Tongue (tissue), 2 donors: Measurements from ENCODE around the gene LCN2. TPM values are rescaled to one million over a fixed set of nuclear protein-coding genes. Genes with fewer than 3 reads are reported as not detected.
A peak's percentile ranks its signal among the peaks of the same experiment; 100 is the strongest.
"Not testable (repeated sequence)": the region's sequence is repeated elsewhere in the genome, so short reads cannot be mapped to it uniquely, and the experiment has no call there.

ENCODE experiments used
- DNase-seq: peaks from one replicate; pipeline ENCODE4 v3.0.0-alpha.2; 2015
- total RNA-seq: library from RNA; depleted of rRNA; stranded (reverse); fragments of >200 nt; gene quantifications from one replicate; pipeline ENCODE4 v1.2.3, GENCODE V29; 2014

The LCN2 gene
- total RNA-seq, 1 donor from 2014 or later, result 19.7 TPM

DNA sequence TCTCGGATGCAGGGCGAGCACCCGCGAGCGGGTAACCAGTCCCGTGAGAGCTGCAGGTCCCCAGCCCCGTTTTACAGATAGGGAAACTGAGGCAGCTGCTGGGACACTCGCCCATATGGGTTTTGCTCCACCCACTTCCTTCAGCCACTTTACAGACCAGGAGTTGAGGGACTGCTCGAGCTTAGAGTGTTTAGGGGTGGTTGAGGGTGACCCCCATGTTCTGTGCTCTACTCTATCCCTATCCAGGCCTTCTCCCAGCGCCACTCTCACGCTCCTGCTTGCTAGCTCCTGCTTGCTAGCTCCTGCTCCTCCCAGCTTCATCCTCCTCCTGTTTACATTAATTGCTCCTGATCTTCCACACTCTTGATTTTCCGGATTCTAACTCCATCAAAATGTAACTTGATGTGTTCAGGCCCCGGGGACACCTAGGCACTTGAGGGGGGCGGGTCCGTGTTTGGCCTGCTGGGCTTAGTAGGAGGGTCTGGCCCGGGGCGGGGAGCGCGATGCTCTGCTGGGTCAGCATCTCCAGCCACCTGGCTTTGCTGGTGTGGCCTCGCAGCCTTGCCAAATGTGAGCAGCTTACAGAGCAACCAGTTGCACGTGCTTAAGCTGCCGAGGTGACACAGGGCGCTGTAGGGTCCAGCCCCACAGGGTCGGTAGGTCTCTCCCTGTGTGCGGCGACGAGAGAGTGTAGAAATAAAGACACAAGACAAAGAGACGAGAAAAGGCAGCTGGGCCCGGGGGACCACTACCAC lies 20.2 kb upstream of the LCN2 start:
- no peak for DNase-seq

DNA sequence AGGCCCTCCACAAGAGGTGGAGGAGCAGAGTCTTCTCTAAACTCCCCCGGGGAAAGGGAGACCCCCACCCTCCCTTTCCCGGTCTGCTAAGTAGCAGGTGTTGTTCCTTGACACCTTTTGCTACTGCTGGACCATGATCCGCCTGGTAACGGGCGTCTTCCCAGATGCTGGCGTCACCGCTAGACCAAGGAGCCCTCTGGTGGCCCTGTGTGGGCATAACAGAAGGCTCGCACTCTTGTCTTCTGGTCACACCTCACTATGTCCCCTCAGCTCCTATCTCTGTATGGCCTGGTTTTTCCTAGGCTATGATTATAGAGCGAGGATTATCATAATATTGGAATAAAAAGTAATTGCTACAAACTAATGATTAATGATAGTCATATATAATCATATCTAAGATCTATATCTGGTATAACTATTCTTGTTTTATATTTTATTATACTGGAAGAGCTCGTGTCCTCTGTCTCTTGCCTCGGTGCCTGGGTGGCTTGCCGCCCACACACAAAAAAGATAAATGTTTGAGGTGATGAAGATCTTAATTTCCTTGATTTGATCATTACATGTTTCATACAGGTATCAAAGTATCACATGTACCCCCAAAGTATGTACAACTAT lies 19.2 kb upstream of the LCN2 start:
- not testable (repeated sequence) for DNase-seq

DNA sequence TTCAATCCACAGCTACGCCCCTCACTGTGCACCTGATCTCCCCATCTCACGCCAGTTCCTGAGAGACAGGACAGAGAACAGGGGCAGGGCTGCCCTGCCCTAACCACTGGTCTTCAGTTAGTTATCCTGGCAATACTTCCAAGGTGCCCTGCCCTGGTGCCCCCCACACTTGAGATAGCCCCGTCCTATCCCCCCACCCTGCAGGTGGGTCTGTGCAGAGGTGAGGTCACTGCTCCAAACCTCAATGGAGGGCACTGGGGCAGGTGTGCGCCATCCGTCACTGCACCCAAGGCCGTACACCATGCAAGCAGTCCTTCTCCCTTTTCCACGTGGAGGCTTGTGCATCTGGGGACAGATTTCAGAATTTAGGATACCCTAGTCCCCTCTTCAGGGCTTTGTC lies 18.6 kb upstream of the LCN2 start:
- not testable (repeated sequence) for DNase-seq

DNA sequence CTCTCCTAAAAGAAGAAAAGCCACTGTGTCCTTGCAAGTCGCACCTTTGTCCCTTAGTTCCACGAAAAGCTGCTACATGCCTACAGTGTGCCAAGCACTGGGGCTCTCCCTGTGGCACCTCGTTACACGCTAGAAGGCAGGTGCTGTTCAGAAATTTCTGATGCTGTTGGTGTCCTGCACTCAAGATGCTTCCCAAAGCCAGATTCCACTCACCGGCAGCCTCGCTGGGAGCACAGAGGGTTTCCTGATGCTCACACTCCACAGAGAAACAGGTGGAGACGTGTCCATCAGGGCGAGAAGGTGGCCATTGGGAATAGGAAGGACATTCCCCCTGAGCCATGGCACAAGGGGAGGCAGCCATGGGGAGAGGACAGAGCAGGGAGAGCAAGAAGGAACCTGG lies 17.9 kb upstream of the LCN2 start:
- not testable (repeated sequence) for DNase-seq

DNA sequence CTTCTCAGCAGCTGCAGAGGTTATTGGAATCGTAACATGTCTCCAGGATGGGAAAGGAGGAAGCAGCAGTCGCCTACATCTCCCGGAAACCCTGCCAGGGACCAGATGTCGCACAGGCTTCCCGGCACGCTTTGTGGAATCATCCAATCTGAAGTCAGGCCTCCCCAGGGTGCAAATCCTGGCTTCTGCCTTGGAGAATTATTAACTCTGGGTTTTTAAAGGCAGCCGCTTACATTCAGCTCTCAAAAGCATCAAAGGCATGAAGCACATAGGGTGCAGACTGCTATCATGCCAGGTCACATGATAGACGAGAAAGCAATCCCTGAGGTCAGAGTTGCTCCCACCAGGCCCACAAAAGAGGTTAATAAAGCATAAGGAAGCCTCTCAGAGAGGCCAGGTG lies 17.1 kb upstream of the LCN2 start:
- peak; percentile 61 for DNase-seq

- DNase-seq, result not testable (repeated sequence)
Measured at GRCh38 chr9:128135561-128135960, 13.7 kb upstream of the LCN2 start.

GRCh38 chr9:128136816-128137793 lies 12.1 kb upstream of the LCN2 start:
- DNase-seq, result no peak

DNA sequence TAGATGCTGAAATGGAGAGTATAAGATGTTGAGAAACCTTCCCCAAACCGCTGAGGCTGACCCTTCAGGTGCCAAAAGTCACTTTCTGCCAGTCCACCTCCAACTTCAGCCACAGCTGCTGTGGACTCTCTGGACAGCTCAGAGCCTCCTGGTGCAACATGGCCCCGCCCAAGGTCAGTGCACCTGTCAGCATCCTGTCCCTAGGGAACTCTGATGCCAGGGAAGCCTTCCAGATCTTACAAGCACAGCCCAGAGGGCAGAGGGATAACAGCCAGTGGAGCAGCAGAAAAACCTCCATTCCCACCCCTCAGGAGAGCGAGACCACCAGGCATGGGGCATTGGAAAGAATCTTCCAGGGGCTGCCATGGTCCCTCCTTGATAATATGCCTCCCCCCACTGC lies 11.3 kb upstream of the LCN2 start:
- no peak for DNase-seq

- no peak for DNase-seq
Measured at GRCh38 chr9:128139621-128140020, 9.6 kb upstream of the LCN2 start.

DNA sequence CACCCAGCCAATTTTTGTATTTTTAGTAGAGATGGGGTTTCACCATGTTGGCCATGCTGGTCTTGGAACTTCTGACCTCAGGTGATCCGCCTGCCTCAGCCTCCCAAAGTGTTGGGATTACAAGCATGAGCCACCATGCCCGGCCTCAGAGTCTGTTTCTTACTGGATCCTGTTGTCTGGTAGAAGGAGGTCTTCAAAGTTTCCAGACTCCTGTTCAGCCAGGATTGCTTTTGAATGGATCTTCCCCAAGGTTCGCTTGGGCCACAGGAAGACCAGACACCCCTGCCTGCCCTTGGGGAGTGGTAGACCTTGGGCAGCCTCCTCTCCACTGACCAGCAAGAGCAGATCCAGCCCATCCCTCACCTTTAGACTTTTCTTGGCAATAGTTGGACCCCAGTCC lies 7.6 kb upstream of the LCN2 start:
- DNase-seq, result no peak

- DNase-seq, result no peak
Measured at GRCh38 chr9:128142061-128142460, 7.2 kb upstream of the LCN2 start.

DNA sequence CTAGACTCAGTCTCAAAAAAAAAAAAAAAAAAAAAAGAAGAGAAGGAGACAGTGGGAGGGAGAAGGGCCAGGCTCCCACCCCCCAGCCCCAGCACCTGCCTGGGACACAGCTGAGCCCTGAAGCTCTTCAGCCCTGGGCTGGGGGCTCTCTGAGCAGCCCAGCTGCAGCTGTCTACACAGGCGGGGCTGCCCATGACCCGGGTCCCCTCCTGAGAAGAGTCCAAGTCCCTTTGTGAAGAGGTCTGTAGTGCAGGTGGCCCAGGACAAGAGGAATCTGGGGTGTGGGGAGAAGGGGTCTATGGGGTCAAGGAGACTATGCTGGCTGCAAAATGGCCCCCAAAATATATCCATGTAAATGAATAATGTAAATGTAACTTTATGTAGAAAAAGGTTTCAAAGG lies 6.7 kb upstream of the LCN2 start:
- DNase-seq, result peak; percentile 44

- no peak for DNase-seq
Measured at GRCh38 chr9:128143525-128144238, 5.6 kb upstream of the LCN2 start.

GRCh38 chr9:128144239-128145181 lies 4.7 kb upstream of the LCN2 start:
- no peak for DNase-seq

GRCh38 chr9:128145536-128145935 lies 3.7 kb upstream of the LCN2 start:
- peak; percentile 70 for DNase-seq

GRCh38 chr9:128145951-128146351 lies 3.3 kb upstream of the LCN2 start:
- no peak for DNase-seq

DNA sequence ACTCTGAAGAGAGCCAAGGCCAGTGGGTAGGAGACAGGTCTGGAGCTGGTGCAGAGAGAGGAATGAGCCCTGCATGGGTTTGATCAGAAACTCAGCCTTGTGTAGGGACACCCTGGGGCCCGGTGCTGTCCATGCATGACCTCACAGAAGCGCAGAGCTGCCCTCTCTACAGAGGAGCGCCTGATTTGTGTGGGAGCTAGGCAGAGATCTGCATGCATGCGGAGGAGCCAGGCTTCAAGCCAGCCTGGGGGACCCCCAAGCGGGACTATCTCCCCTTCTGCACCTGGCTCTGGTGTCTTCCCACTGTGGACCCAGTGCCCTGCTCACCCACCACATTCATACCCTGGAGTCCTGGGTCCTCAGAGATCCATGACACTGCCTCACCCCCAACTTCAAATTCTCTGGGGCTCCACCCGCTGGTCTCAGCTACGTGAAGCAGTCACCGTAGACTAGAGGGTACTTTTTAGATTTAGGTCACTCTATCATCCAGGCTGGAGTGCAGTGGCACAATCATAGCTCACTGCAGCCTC lies 2.6 kb upstream of the LCN2 start:
- DNase-seq, result no peak

DNA sequence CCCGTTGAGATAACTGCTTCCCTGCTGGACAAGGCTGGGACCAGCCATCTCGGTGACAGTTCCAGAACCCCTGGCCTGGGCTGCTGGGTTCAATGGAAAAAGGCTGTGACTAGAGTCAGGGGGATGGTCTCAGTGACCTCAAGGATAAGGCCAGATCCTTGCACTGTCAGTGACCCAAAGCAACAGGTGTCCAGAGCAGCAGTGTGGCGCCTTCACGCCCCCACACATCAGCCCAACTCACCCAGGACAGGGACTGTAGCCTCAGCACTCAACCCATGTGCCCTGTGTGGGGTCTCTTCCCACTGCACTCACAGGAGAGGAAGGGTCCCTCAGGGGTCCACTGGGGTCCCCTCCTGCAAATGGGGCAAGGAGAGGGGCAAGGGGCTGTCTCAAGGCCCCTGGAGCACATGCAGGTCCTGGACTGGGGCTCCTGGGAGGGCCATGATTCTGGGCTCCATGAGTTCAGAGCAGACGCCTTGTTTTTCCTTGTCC lies 698 bp upstream of the LCN2 start:
- no peak for DNase-seq

DNA sequence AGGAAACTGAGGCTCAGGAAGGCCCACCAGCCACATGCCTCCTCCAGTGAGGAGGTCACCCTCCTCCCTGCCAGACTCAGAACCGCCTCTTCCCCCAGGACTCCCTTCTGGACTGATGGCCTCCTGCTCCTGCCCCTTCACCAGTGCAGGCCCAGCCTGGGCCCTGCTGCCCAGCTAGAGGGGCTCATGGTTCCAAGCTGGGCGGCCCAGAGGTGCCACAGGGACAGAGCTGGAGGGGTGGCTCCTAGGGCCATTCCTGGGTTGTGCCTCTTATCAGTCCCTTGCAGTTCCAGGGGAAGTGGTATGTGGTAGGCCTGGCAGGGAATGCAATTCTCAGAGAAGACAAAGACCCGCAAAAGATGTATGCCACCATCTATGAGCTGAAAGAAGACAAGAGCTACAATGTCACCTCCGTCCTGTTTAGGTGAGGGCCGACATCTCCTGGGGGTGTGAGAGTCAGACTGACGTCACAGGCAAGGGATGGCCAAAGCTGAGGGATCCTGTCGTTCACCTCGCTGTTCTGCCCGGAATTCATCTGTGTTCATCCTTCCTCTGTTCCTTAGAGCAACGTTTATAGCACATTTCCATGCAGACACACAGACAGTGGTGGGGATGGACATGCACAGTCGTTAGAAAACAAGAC lies 819 bp downstream of the LCN2 start:
- DNase-seq, result no peak
